GM11168 (cell line): ENCODE measurements around the gene ATP2B1.

ENCODE experiments used
- in situ Hi-C: fragments of 300-500 bp; cut with MboI; formaldehyde crosslinking; loops from one replicate; pipeline ENCODE4 v1.12.0; 2022; ENCODE audit warnings: low sequenced_read_pairs; ENCODE audit not compliant: unreplicated experiment

The ATP2B1 gene

GRCh38 chr12:89552376-89552775, 156.3 kb downstream of the ATP2B1 start:
- in situ Hi-C loops = no loop called here

- in situ Hi-C loops = no loop called here
Observed at GRCh38 chr12:89551747-89552146, 156.9 kb downstream of the ATP2B1 start.

GRCh38 chr12:89547101-89547500, 161.5 kb downstream of the ATP2B1 start:
- in situ Hi-C loops = loop anchor here (10.0 to 25.0 kb wide), 2 partner anchors 558 to 715 kb away; no protein-coding TSS in a partner anchor

GRCh38 chr12:89546151-89546550, 162.5 kb downstream of the ATP2B1 start:
- in situ Hi-C loops = loop anchor here (10.0 to 25.0 kb wide), 2 partner anchors 559 to 716 kb away; no protein-coding TSS in a partner anchor

GRCh38 chr12:89544681-89545184, 163.9 kb downstream of the ATP2B1 start:
- in situ Hi-C loops = loop anchor here (10.0 to 25.0 kb wide), 2 partner anchors 560 to 718 kb away; no protein-coding TSS in a partner anchor

GRCh38 chr12:89544022-89544421, 164.6 kb downstream of the ATP2B1 start:
- in situ Hi-C loops = loop anchor here (10.0 to 25.0 kb wide), 2 partner anchors 561 to 718 kb away; no protein-coding TSS in a partner anchor

GRCh38 chr12:89542912-89543592, 165.6 kb downstream of the ATP2B1 start:
- in situ Hi-C loops = loop anchor here (10.0 to 25.0 kb wide), 2 partner anchors 562 to 719 kb away; no protein-coding TSS in a partner anchor

- in situ Hi-C loops = loop anchor here (10.0 to 25.0 kb wide), 2 partner anchors 563 to 720 kb away; no protein-coding TSS in a partner anchor
Observed at GRCh38 chr12:89542236-89542635, 166.4 kb downstream of the ATP2B1 start.

- in situ Hi-C loops = loop anchor here (10.0 to 25.0 kb wide), 2 partner anchors 564 to 722 kb away; no protein-coding TSS in a partner anchor
Observed at GRCh38 chr12:89540586-89540985, 168.1 kb downstream of the ATP2B1 start.

GRCh38 chr12:89539426-89540223, 169.0 kb downstream of the ATP2B1 start:
- in situ Hi-C loops = loop anchor here (10.0 to 25.0 kb wide), 2 partner anchors 565 to 723 kb away; no protein-coding TSS in a partner anchor

GRCh38 chr12:89538897-89539296, 169.7 kb downstream of the ATP2B1 start:
- in situ Hi-C loops = loop anchor here (25.0 kb wide), 1 partner anchor 723 kb away; no protein-coding TSS in a partner anchor
